AG04450 (cell line): ENCODE data around the gene TNIP2. TPM values are rescaled to one million over a fixed set of nuclear protein-coding genes. Genes with fewer than 3 reads are reported as not detected.

Experiments
- CTCF ChIA-PET: fragments of 300-600, 350-600 bp; formaldehyde crosslinking; extraction: SDS; loops from one replicate; lab custom pipeline; 2022; ENCODE audit warnings: antibody characterized with exemption, inconsistent platforms; lab: Charles Lee
- POLR2A ChIA-PET: fragments of 350-600 bp; formaldehyde crosslinking; extraction: SDS; loops from one replicate; lab custom pipeline; 2021; ENCODE audit warnings: antibody characterized with exemption, inconsistent platforms; lab: Yijun Ruan, JAX
- DNase-seq: peaks from one replicate; pipeline ENCODE4 v3.0.0-alpha.2; 2011; ENCODE audit warnings: low read depth, low spot score
- H3K27ac ChIP-seq: one replicate; pipeline ENCODE4 v1.5.1; 2012; ENCODE audit warnings: low read depth, low read length, control low read depth
- H3K27me3 ChIP-seq: one replicate; pipeline ENCODE4 v1.6.0; 2012; ENCODE audit warnings: low read length; ENCODE audit not compliant: control insufficient read depth, insufficient read depth
- H3K4me3 ChIP-seq: 2 replicates; pipeline ENCODE4 v1.5.1; 2011; ENCODE audit warnings: mild to moderate bottlenecking, low read depth, low read length, control low read depth
- H3K9me3 ChIP-seq: 2 replicates; pipeline ENCODE4 v1.5.1; 2012; ENCODE audit warnings: low read length; ENCODE audit not compliant: control insufficient read depth, insufficient read depth
- CTCF ChIP-seq: IDR thresholded peaks from 2 replicates; pipeline ENCODE4 v1.5.1; 2011; ENCODE audit warnings: low read depth, low read length, control low read depth, inconsistent platforms
- polyA plus RNA-seq: library from polyadenylated mRNA; depleted of rRNA; stranded (reverse); fragments of >200 nt; gene quantifications from 2 replicates; pipeline ENCODE4 v1.2.3, GENCODE V29; 2011

TNIP2 gene
- polyA plus RNA-seq, 1 experiment, result 28.8 TPM

GRCh38 chr4:2753436-2753835 lies 2.7 kb downstream of the TNIP2 start:
- Histone ChIP-seq H3K9me3 (no peaks in the 10 kb centered on the region; the same call in 1 of the 2 replicates), H3K27me3 (no peaks in the 10 kb centered on the region), H3K4me3 (no peak overlapping the region), H3K27ac (no peak overlapping the region)
- ChIA-PET CTCF (interaction anchor here (0.6 kb wide), 1 partner anchor 14 kb away, joined by 3 read pairs; no protein-coding TSS in a partner anchor), POLR2A (no interaction called here)
- no peak for DNase-seq
- TF ChIP-seq CTCF, result no peak

GRCh38 chr4:2750719-2751605 lies 5.2 kb downstream of the TNIP2 start:
- H3K4me3 ChIP-seq, result no peak overlapping the region
- TF ChIP-seq CTCF, result no peak
- CTCF ChIA-PET, result no interaction called here
- no peak overlapping the region for H3K27ac ChIP-seq
- POLR2A ChIA-PET, result no interaction called here
- H3K27me3 ChIP-seq, result no peaks in the 10 kb centered on the region
- DNase-seq, result no peak
- no peaks in the 10 kb centered on the region; the same call in 1 of the 2 replicates for H3K9me3 ChIP-seq

- Histone ChIP-seq H3K27me3 (no peaks in the 10 kb centered on the region), H3K4me3 (no peak overlapping the region), H3K9me3 (no peaks in the 10 kb centered on the region), H3K27ac (peak overlapping the region; percentile 2)
- TF ChIP-seq CTCF, result no peak
- no peak for DNase-seq
- CTCF ChIA-PET, result interaction anchor here (0.9 kb wide), 1 partner anchor 231 kb away, joined by 3 read pairs; no protein-coding TSS in a partner anchor
- POLR2A ChIA-PET, result interaction anchor here (0.6 to 1.6 kb wide), 2 partner anchors 9 to 187 kb away, joined by 3 to 6 read pairs; partner anchors contain the start of gene TNIP2
Measured at GRCh38 chr4:2746891-2747695, 9.0 kb downstream of the TNIP2 start.

GRCh38 chr4:2745981-2746806 lies 9.9 kb downstream of the TNIP2 start:
- no peak for TF ChIP-seq CTCF
- Histone ChIP-seq H3K27me3 (no peaks in the 10 kb centered on the region), H3K9me3 (no peaks in the 10 kb centered on the region), H3K27ac (peak overlapping the region; percentile 68), H3K4me3 (no peak overlapping the region)
- POLR2A ChIA-PET, result interaction anchor here (0.6 to 1.6 kb wide), 2 partner anchors 10 to 186 kb away, joined by 3 to 6 read pairs; partner anchors contain the start of gene TNIP2
- CTCF ChIA-PET, result no interaction called here
- no peak for DNase-seq
